SK-N-SH (cell line): ENCODE results near the gene CALN1.

Experiments
- EP300 ChIP-seq, 2 experiments: IDR thresholded peaks; 2 replicates each; pipeline versions ENCODE4 v1.4.0 to v1.6.1; 2012; ENCODE audit warnings: borderline replicate concordance in 1 of 2, low read depth in 1 of 2, low read length in 1 of 2
- SMC3 ChIP-seq: IDR thresholded peaks from 2 replicates; pipeline ENCODE4 v1.6.1; 2012; ENCODE audit warnings: low read depth, low read length, improper control_type of control experiment
- USF1 ChIP-seq: IDR thresholded peaks from 2 replicates; pipeline ENCODE4 v1.4.0; 2012; ENCODE audit warnings: low read depth, borderline replicate concordance

GRCh38 chr7:71754828-71755227 is 657.3 kb downstream of the CALN1 start:
- no peak for TF ChIP-seq SMC3
- TF ChIP-seq USF1 = no peak
- TF ChIP-seq EP300 (IDR thresholded peaks at IDR 0.05; ENCODE audit: borderline replicate concordance in 1 of 2, low read depth in 1 of 2, low read length in 1 of 2) = no peak
